ENCODE results near the gene TMC7.

The TMC7 gene

DNA sequence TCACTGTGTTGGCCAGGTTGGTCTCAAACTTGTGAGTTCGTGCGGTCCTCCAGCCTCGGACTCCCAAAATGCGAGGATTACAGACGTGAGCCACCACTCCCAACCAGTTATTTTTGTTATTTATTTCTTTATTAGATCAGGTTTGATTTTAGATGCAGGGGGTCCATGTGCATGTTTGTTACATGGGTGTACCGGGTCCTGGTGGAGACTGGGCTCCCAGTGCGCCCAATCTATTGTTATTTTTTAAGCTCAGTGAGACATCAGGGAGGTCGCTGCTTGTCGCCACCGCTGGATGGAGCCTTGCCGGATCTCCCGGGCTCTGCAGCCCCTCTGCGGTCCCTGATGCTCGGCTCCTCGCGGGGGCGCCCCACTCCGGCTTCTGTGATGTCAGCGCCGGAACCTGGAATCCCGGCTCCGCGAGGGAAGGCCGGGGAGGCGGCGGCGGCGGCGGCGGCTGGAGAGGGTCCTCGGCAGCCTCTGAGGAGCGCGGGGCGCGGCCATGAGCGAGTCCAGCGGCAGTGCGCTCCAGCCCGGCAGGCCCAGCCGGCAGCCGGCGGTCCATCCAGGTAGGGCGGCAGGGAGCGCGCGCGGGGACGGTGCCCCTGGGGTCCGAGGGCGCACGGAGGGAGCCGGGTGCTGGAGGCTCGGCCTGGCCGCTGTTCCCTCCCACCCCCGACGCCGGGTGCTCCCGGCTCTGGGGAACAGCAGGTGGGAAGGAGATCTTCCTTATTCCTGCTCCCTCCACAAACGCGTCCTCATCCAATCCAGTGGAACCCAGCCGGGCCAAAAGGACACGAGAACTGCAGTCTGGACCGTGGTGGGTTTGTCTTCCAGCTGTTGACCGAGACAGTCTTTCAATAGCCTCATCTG lies at the start of gene TMC7:
Gene TMC7, plus strand, starts transcription at position 370 of the 870 bp plus-strand sequence. Its CDS starts 130 bp downstream, at position 500.
- TF ChIP-seq POLR2AphosphoS5 (IDR thresholded peaks at IDR 0.05; ENCODE audit: borderline replicate concordance, low read depth, low read length) = no peak
- TF ChIP-seq FOXP2 (optimal IDR thresholded peaks at IDR 0.05; ENCODE audit: control extremely low read depth, extremely low read length, insufficient read depth) = no peak
- no peak for TF ChIP-seq EZH2 (IDR thresholded peaks at IDR 0.05)
- no peaks in the 10 kb centered on the region for H3K36me3 ChIP-seq (ENCODE audit: insufficient read depth, low read length)
- H3K9ac ChIP-seq (ENCODE audit: insufficient read length) = no peak within 1 kb of the TSS
- H3K4me3 ChIP-seq = peak within 1 kb of the TSS; percentile 71
- H3K9me3 ChIP-seq (ENCODE audit: low read depth, low read length) = no peaks in the 10 kb centered on the region
- DNase-seq (ENCODE audit: low read depth, low spot score) = no peak
- no peak within 1 kb of the TSS for H3K27ac ChIP-seq

DNA sequence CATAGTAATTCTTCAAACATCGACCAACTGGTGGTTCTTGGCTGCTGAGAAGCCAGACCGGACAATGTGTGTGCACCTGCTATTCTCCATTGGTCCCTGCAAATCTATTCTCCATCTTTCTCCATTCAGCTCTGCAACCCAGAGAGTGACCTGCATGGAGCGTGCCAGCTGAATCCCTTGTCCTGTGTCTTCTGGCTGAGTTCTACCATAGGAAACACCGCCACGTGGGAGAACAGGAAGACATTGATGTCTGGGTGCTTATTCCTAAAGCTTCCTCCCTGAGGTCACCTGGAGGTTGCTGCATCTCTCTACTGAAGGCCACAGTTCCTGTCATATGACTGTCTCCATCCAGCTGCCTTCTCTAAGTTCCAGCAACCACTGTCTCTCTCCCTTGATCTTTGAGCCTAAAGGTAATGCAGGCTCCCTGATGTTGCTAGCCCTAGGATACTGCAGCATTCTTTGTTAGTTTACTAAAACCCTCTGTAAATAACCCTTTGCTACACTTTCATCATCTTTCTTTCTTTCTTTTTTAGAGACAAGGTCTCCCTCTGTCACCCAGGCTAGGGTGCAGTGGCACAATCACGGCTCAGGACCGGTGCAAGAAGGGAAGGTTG lies 46.9 kb upstream of the TMC7 start:
- H3K9me3 ChIP-seq (ENCODE audit: low read depth, low read length) = no peaks in the 10 kb centered on the region
- H3K27ac ChIP-seq = no peak overlapping the region
- no peak for DNase-seq (ENCODE audit: low read depth, low spot score)
- no peak overlapping the region for H3K4me3 ChIP-seq
- no peak for TF ChIP-seq EZH2 (IDR thresholded peaks at IDR 0.05)
- TF ChIP-seq POLR2AphosphoS5 (IDR thresholded peaks at IDR 0.05; ENCODE audit: borderline replicate concordance, low read depth, low read length) = no peak
- no peak for TF ChIP-seq FOXP2 (optimal IDR thresholded peaks at IDR 0.05; ENCODE audit: control extremely low read depth, extremely low read length, insufficient read depth)
- H3K36me3 ChIP-seq (ENCODE audit: insufficient read depth, low read length) = no peaks in the 10 kb centered on the region
- no peak overlapping the region for H3K9ac ChIP-seq (ENCODE audit: insufficient read length)

DNA sequence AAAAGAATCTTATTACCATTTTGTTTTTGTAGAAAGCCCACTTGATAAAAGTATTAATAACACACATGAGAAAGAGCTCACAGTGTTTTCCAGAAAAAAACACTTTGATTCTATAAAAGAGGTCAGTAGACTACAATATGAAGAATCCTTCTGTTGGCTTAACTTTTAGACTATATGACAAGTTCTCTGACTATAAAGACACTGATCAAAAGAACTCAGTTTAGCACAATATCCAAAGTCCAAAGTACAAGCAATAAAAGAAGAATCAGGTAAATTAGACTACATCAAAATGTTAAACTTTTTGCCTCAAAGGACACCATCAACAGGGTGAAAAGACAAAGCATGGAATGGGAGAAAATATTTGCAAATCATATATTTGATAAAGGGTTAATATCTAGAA lies 46.3 kb upstream of the TMC7 start:
- Histone ChIP-seq H3K9ac (ENCODE audit: insufficient read length) (no peak overlapping the region), H3K36me3 (ENCODE audit: insufficient read depth, low read length) (no peaks in the 10 kb centered on the region), H3K9me3 (ENCODE audit: low read depth, low read length) (no peaks in the 10 kb centered on the region), H3K27ac (no peak overlapping the region), H3K4me3 (no peak overlapping the region)
- no peak for DNase-seq (ENCODE audit: low read depth, low spot score)
- no peak for TF ChIP-seq POLR2AphosphoS5 (IDR thresholded peaks at IDR 0.05; ENCODE audit: borderline replicate concordance, low read depth, low read length)
- no peak for TF ChIP-seq EZH2 (IDR thresholded peaks at IDR 0.05)
- TF ChIP-seq FOXP2 (optimal IDR thresholded peaks at IDR 0.05; ENCODE audit: control extremely low read depth, extremely low read length, insufficient read depth) = no peak

DNA sequence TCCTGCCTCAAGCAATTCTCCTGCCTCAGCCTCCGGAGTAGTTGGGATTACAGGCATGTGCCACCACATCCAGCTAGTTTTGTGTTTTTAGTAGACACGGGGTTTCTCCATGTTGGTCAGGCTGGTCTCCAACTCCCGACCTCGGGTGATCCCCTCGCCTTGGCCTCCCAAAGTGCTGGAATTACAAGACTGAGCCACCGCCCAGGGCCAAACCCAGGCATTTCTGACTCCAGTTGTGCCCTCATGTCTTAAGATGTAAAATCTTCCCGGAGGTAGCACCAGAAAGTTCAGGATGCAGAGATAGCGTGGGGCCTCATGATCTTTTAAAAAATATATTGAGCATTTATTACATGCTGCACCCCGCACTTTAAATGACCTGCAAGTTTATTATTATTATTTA lies 44.7 kb upstream of the TMC7 start:
- Histone ChIP-seq H3K27ac (no peak overlapping the region), H3K36me3 (ENCODE audit: insufficient read depth, low read length) (no peaks in the 10 kb centered on the region), H3K9me3 (ENCODE audit: low read depth, low read length) (no peaks in the 10 kb centered on the region), H3K4me3 (no peak overlapping the region), H3K9ac (ENCODE audit: insufficient read length) (no peak overlapping the region)
- no peak for DNase-seq (ENCODE audit: low read depth, low spot score)
- TF ChIP-seq POLR2AphosphoS5 (IDR thresholded peaks at IDR 0.05; ENCODE audit: borderline replicate concordance, low read depth, low read length) (no peak), FOXP2 (optimal IDR thresholded peaks at IDR 0.05; ENCODE audit: control extremely low read depth, extremely low read length, insufficient read depth) (no peak), EZH2 (IDR thresholded peaks at IDR 0.05) (no peak)

DNA sequence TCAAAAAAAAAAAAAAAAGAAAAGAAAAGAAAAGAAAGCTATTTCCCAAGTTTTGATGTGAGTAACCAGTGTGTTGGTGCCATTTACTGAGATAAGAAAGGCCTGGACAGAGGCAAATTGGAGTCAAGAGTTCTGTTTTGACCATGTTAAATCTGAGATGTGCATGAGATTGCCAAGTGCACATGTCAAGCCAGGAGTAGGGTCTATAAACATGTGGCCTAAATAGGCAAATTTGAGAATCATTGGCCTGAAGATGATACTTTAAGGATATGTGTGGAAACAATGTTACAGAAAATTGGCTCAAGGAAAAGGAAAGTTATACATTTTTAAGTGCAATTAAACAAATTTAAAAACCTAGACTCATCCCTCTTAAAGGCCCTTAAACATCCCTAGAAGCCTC lies 42.3 kb upstream of the TMC7 start:
- no peak for DNase-seq (ENCODE audit: low read depth, low spot score)
- TF ChIP-seq EZH2 (IDR thresholded peaks at IDR 0.05) (no peak), FOXP2 (optimal IDR thresholded peaks at IDR 0.05; ENCODE audit: control extremely low read depth, extremely low read length, insufficient read depth) (no peak), POLR2AphosphoS5 (IDR thresholded peaks at IDR 0.05; ENCODE audit: borderline replicate concordance, low read depth, low read length) (no peak)
- Histone ChIP-seq H3K4me3 (no peak overlapping the region), H3K27ac (no peak overlapping the region), H3K9ac (ENCODE audit: insufficient read length) (no peak overlapping the region), H3K36me3 (ENCODE audit: insufficient read depth, low read length) (no peaks in the 10 kb centered on the region), H3K9me3 (ENCODE audit: low read depth, low read length) (no peaks in the 10 kb centered on the region)

DNA sequence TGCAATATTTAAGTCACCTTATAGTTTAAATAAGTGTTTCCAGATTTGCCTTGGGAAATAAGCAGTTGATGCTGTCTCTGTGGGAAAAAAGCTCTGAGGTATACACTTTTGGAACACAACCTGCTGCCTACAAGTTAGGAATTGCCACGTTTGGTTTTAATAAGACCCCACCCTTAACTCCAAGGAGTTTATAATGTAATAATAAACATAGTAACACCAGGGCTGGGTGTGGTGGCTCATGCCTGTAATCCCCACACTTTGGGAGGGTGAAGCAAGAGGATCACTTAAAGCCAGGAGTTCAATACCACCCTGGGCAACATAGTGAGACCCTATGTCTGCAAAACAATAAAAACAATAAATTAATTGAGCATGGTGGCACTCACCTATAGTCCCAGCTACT lies 41.7 kb upstream of the TMC7 start:
- H3K27ac ChIP-seq = no peak overlapping the region
- no peak overlapping the region for H3K9ac ChIP-seq (ENCODE audit: insufficient read length)
- H3K36me3 ChIP-seq (ENCODE audit: insufficient read depth, low read length) = no peaks in the 10 kb centered on the region
- no peaks in the 10 kb centered on the region for H3K9me3 ChIP-seq (ENCODE audit: low read depth, low read length)
- H3K4me3 ChIP-seq = no peak overlapping the region
- no peak for DNase-seq (ENCODE audit: low read depth, low spot score)
- TF ChIP-seq POLR2AphosphoS5 (IDR thresholded peaks at IDR 0.05; ENCODE audit: borderline replicate concordance, low read depth, low read length) (no peak), EZH2 (IDR thresholded peaks at IDR 0.05) (no peak), FOXP2 (optimal IDR thresholded peaks at IDR 0.05; ENCODE audit: control extremely low read depth, extremely low read length, insufficient read depth) (no peak)

DNA sequence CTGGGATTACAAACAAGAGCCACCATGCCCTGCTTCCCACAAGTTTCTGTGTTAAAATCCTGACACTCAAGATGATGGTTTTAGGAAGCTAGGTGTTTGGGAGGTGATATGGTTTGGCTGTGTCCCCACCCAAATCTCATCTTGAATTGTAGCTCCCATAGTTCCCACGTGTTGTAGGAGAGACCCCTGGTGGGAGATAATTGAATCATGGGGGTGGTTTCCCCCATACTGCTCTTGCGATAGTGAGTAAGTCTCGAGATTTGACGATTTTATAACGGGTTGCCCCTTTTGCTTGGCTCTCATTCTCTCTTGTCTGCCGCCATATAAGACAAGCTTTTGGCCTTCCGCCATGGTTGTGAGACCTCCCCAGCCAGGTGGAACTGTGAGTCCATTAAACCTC lies 40.3 kb upstream of the TMC7 start:
- TF ChIP-seq EZH2 (IDR thresholded peaks at IDR 0.05) (no peak), FOXP2 (optimal IDR thresholded peaks at IDR 0.05; ENCODE audit: control extremely low read depth, extremely low read length, insufficient read depth) (no peak), POLR2AphosphoS5 (IDR thresholded peaks at IDR 0.05; ENCODE audit: borderline replicate concordance, low read depth, low read length) (no peak)
- DNase-seq (ENCODE audit: low read depth, low spot score) = no peak
- Histone ChIP-seq H3K9me3 (ENCODE audit: low read depth, low read length) (no peaks in the 10 kb centered on the region), H3K4me3 (no peak overlapping the region), H3K36me3 (ENCODE audit: insufficient read depth, low read length) (no peaks in the 10 kb centered on the region), H3K9ac (ENCODE audit: insufficient read length) (no peak overlapping the region), H3K27ac (no peak overlapping the region)

DNA sequence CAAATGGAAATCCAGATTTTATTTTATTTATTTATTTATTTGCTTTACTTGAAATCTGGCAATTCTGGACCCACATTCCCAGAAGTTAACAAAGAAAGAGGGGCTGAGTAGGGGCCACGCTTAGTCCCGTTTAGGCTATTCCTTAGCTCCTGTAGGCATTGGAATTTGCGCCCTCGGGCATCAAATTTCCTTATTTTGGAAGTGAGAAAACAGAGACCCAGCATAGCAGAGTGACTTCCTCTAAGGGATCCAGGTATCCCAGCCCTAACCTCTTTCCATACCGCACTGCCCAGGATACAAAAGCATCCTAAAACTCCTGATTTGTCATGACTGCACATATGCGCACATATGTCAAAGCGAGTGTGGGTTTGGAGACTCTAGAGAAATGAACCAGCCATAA lies 38.5 kb upstream of the TMC7 start:
- TF ChIP-seq FOXP2 (optimal IDR thresholded peaks at IDR 0.05; ENCODE audit: control extremely low read depth, extremely low read length, insufficient read depth) = no peak
- no peak for TF ChIP-seq POLR2AphosphoS5 (IDR thresholded peaks at IDR 0.05; ENCODE audit: borderline replicate concordance, low read depth, low read length)
- no peak for TF ChIP-seq EZH2 (IDR thresholded peaks at IDR 0.05)
- no peak overlapping the region for H3K9ac ChIP-seq (ENCODE audit: insufficient read length)
- no peak overlapping the region for H3K4me3 ChIP-seq
- H3K9me3 ChIP-seq (ENCODE audit: low read depth, low read length) = no peaks in the 10 kb centered on the region
- no peaks in the 10 kb centered on the region for H3K36me3 ChIP-seq (ENCODE audit: insufficient read depth, low read length)
- H3K27ac ChIP-seq = no peak overlapping the region
- DNase-seq (ENCODE audit: low read depth, low spot score) = no peak

Data from SK-N-MC (cell line).